ENCODE measurements around the gene MOBP. TPM values are rescaled to one million over a fixed set of nuclear protein-coding genes. Genes with fewer than 3 reads are reported as not detected.

The MOBP gene
- polyA plus RNA-seq, 5 donors: 0.16 to 0.60 (median 0.26) TPM

- no peak for DNase-seq
Measured at GRCh38 chr3:39497753-39498152, 30.3 kb downstream of the MOBP start.

- DNase-seq: no peak
Measured at GRCh38 chr3:39499651-39500273, 32.3 kb downstream of the MOBP start.

GRCh38 chr3:39501059-39501458 is 33.6 kb downstream of the MOBP start:
- DNase-seq: no peak

GRCh38 chr3:39501968-39502837 is 34.7 kb downstream of the MOBP start:
- no peak for DNase-seq

- DNase-seq: no peak
Measured at GRCh38 chr3:39502838-39503145, 35.3 kb downstream of the MOBP start.

- no peak for DNase-seq
Measured at GRCh38 chr3:39505866-39506742, 38.6 kb downstream of the MOBP start.

- DNase-seq: no peak
Measured at GRCh38 chr3:39506863-39507262, 39.4 kb downstream of the MOBP start.

- DNase-seq: no peak
Measured at GRCh38 chr3:39513791-39514369, 46.4 kb downstream of the MOBP start.

GRCh38 chr3:39515681-39516441 is 48.4 kb downstream of the MOBP start:
- no peak for DNase-seq

- DNase-seq: no peak
Measured at GRCh38 chr3:39519103-39519502, 51.6 kb downstream of the MOBP start.

GRCh38 chr3:39519554-39520288 is 52.2 kb downstream of the MOBP start:
- no peak for DNase-seq

GRCh38 chr3:39521456-39521855 is 54.0 kb downstream of the MOBP start:
- DNase-seq: no peak

- DNase-seq: no peak
Measured at GRCh38 chr3:39524107-39524506, 56.6 kb downstream of the MOBP start.

- DNase-seq: no peak
Measured at GRCh38 chr3:39528844-39529243, 61.4 kb downstream of the MOBP start.

- DNase-seq: no peak
Measured at GRCh38 chr3:39529577-39529976, 62.1 kb downstream of the MOBP start.

- no peak for DNase-seq
Measured at GRCh38 chr3:39531066-39531465, 63.6 kb downstream of the MOBP start.

GRCh38 chr3:39531665-39532064 is 64.2 kb downstream of the MOBP start:
- no peak for DNase-seq

- DNase-seq: no peak
Measured at GRCh38 chr3:39532777-39533176, 65.3 kb downstream of the MOBP start.

GRCh38 chr3:39533226-39533625 is 65.7 kb downstream of the MOBP start:
- no peak for DNase-seq

GRCh38 chr3:39540162-39540921 is 72.9 kb downstream of the MOBP start:
- DNase-seq: no peak

Data from right lung (tissue), 5 donors.